Heart left ventricle (tissue), 16 donors: ENCODE data around the gene RNF217. TPM values are rescaled to one million over a fixed set of nuclear protein-coding genes. Genes with fewer than 3 reads are reported as not detected.
A peak's percentile ranks its signal among the peaks of the same experiment; 100 is the strongest.

ENCODE experiments used
- ATAC-seq, 4 donors: fragments of 200-7000 bp; cut with Tn5 transposase; one replicate each; pipeline ENCODE4 v1.9.1; 2020 to 2022; ENCODE audit warnings: moderate library complexity in 4 of 4, mild to moderate bottlenecking in 3 of 4, moderate number of reproducible peaks in 1 of 4
- DNase-seq, 5 donors: peaks; one replicate each; pipeline ENCODE4 v3.0.0-alpha.2; 2020
- H3K27ac ChIP-seq, 12 donors: fragments of 200-600 bp; sonication (generic) in 4 of 12; one replicate each; pipeline versions ENCODE4 v1.5.0 to v1.8.0; 2016 to 2022; ENCODE audit warnings: mild to moderate bottlenecking in 2 of 12
- H3K27me3 ChIP-seq, 9 donors: fragments of 200-600 bp; sonication (generic) in 2 of 9; one replicate each; pipeline versions ENCODE4 v1.5.1 to v1.8.0; 2016 to 2022; ENCODE audit warnings: mild to moderate bottlenecking in 3 of 9
- H3K36me3 ChIP-seq, 9 donors: fragments of 200-600 bp; sonication (generic) in 2 of 9; one replicate each; pipeline versions ENCODE4 v1.5.0 to v1.8.0; 2018 to 2022; ENCODE audit warnings: mild to moderate bottlenecking in 2 of 9
- H3K4me1 ChIP-seq, 12 donors: fragments of 200-600 bp; sonication (generic) in 4 of 12; one replicate each; pipeline versions ENCODE4 v1.5.0 to v1.8.0; 2016 to 2022; ENCODE audit warnings: mild to moderate bottlenecking in 3 of 12
- H3K4me3 ChIP-seq, 12 donors: fragments of 200-600 bp; sonication (generic) in 4 of 12; one replicate each; pipeline versions ENCODE4 v1.5.0 to v1.8.0; 2017 to 2022; ENCODE audit warnings: mild to moderate bottlenecking in 9 of 12, moderate library complexity in 4 of 12
- H3K9me3 ChIP-seq, 12 donors: fragments of 200-600 bp; sonication (generic) in 4 of 12; one replicate each; pipeline versions ENCODE4 v1.5.0 to v1.8.0; 2016 to 2022; ENCODE audit warnings: mild to moderate bottlenecking in 1 of 12
- CTCF ChIP-seq, 12 donors: fragments of 200-600 bp; sonication (generic) in 4 of 12; IDR thresholded peaks; one replicate each; pipeline versions ENCODE4 v1.5.0 to v1.8.0; 2018 to 2022; ENCODE audit warnings: antibody characterized with exemption in 12 of 12, mild to moderate bottlenecking in 5 of 12
- POLR2A ChIP-seq, 2 donors: fragments of 450-650 bp; IDR thresholded peaks; one replicate each; pipeline ENCODE4 v1.6.1; 2017; ENCODE audit warnings: antibody characterized with exemption in 2 of 2, mild to moderate bottlenecking in 2 of 2, moderate library complexity in 2 of 2
- WGBS, 4 donors: extraction: QIAGEN DNeasy Blood & Tissue Kit in 2 of 4; methylation state at CpG; one replicate each; pipeline versions ENCODE4 v1.1.5 to v1.1.7; 2013 to 2018; 5-methylcytosine and 5-hydroxymethylcytosine counted together
- intact Hi-C, 10 donors: fragments of 100-400 bp; cut with DNase I; formaldehyde crosslinking; loops; one replicate each; pipeline versions ENCODE4 v1.11.1 to v1.14.2; 2022
- polyA plus RNA-seq, 2 donors: library from polyadenylated mRNA; stranded (reverse); fragments of 200-250 nt; gene quantifications; one replicate each; pipeline ENCODE4 v1.2.3, GENCODE V29; 2013
- total RNA-seq, 9 donors: library from RNA; depleted of rRNA in 2 of 9; stranded (reverse); fragments of >200 nt in 2 of 9; fragmentation: NEBNext Ultra II Directional in 3 of 9; extraction: Animal tissue kit (Norgen Biotek cat#: 25700) in 3 of 9; gene quantifications; one replicate each; pipeline versions ENCODE4 v1.1.0 to v1.2.4, GENCODE V29; 2016 to 2023
- donor health status: ischemic (EF 13 %, LVEDD 7.1; RV severe dilation, severe dysfunction).
- donor health status: healthy with polysubstance abuse.
- donor health status: DM: no; HTN: yes; CAD: no.
- donor health status: DM: no; HTN: no; CAD: no.
- donor health status: ischemic (EF 25% LVEDD 6.9; RV normal size, moderate dysfunction).
- donor health status: ischemic (EF 25% LVEDD 5.7; RV mildly dilated, moderate dysfunction).
- donor health status: healthy.
- donor health status: DM: yes; HTN: yes; CAD: no.
- donor health status: ischemic (EF 35%, LVEDD 5.7; RV mildly dilated, moderate dysfunction).
- donor health status: nonischemic (EF 11% LVEDD 7.7; RV severe dilation, severe dysfunction).
- donor health status: DM: yes; HTN: yes; CAD: no.
- donor health status: PGD.
- donor health status: ischemic (EF 29% LVEDD 5.4; RV normal size, mild dysfunction).
- donor health status: nonischemic (EF 23%, LVEDD 6.1; RV moderate dilation, normal function).

RNF217 gene
- total and polyA plus RNA-seq, 11 donors = 2.2 to 21.6 (median 13.9) TPM

- peak in 1 of 4 donors; percentile 48 for ATAC-seq
- H3K4me1 ChIP-seq = no peaks in the 10 kb centered on the region
- peak in 1 of 5 donors; percentile 44 for DNase-seq
- 0% methylated on average over 1 of the region's 1 CpG for WGBS, 4 donors
- H3K36me3 ChIP-seq = no peaks in the 10 kb centered on the region
- no peak overlapping the region for H3K4me3 ChIP-seq
- H3K9me3 ChIP-seq = peaks cover 0 to 32% (median 26%) of the 10 kb centered on the region in 12 donors
- TF ChIP-seq CTCF (IDR thresholded peaks at IDR 0.05) (peak; percentile 78 to 95 (median 88)), POLR2A (IDR thresholded peaks at IDR 0.05) (no peak)
- no peaks in the 10 kb centered on the region for H3K27me3 ChIP-seq
- no peak overlapping the region for H3K27ac ChIP-seq
- intact Hi-C loops = loop anchor here in 7 of 10 donors (1.0 to 10.0 kb wide), 6 partner anchors 150 to 246 kb away; partner anchors contain the start of gene RNF217 (in 3 of the 7)
Measured at GRCh38 chr6:125114248-125114858, 152.1 kb downstream of the RNF217 start.

DNA sequence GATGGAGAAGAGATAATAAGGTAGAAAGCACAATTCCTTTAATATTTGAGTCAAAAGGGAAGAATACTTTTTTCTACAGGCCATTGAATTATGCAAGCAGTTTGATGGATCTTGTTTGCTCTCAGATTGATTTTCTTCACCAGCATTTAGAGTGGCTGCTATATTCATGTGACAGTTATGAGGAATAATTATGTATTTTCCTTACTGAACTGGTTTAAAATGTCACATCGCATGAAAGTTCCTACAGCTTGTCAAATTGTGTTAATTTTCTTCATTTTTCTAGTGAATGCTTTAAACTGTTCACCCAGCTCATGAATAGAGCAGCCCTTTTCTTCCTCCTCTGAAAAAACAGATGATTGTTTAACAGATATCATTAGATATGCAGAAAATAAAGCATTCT lies 153.9 kb downstream of the RNF217 start:
- DNase-seq (no peak), ATAC-seq (no peak)
- Histone ChIP-seq H3K36me3 (no peaks in the 10 kb centered on the region), H3K27ac (no peak overlapping the region), H3K27me3 (no peaks in the 10 kb centered on the region), H3K4me1 (no peaks in the 10 kb centered on the region), H3K9me3 (peaks cover 0 to 15% (median 11%) of the 10 kb centered on the region in 12 donors), H3K4me3 (no peak overlapping the region)
- no peak for TF ChIP-seq POLR2A (IDR thresholded peaks at IDR 0.05)
- TF ChIP-seq CTCF (IDR thresholded peaks at IDR 0.05) = no peak
- intact Hi-C loops = loop anchor here in 2 of 10 donors (2.0 to 10.0 kb wide), 2 partner anchors 151 to 245 kb away; partner anchors contain the start of gene RNF217 (in 1 of the 2)
- WGBS, 4 donors = 90 to 94% (median 91%) methylated on average over 1 of the region's 1 CpG

- Histone ChIP-seq H3K9me3 (peaks cover 0 to 10% (median 6%) of the 10 kb centered on the region in 12 donors), H3K36me3 (no peaks in the 10 kb centered on the region), H3K27ac (no peak overlapping the region), H3K4me1 (no peaks in the 10 kb centered on the region), H3K4me3 (no peak overlapping the region), H3K27me3 (no peaks in the 10 kb centered on the region)
- intact Hi-C loops = loop anchor here in 2 of 10 donors (2.0 to 10.0 kb wide), 2 partner anchors 152 to 246 kb away; partner anchors contain the start of gene RNF217 (in 1 of the 2)
- ATAC-seq (no peak), DNase-seq (no peak)
- TF ChIP-seq POLR2A (IDR thresholded peaks at IDR 0.05) (no peak), CTCF (IDR thresholded peaks at IDR 0.05) (no peak)
- 88 to 94% (median 90%) methylated on average over 4 of the region's 4 CpGs for WGBS, 4 donors
Measured at GRCh38 chr6:125116710-125117109, 154.5 kb downstream of the RNF217 start.

GRCh38 chr6:125117818-125118217 lies 155.6 kb downstream of the RNF217 start:
- H3K27me3 ChIP-seq = no peaks in the 10 kb centered on the region
- no peaks in the 10 kb centered on the region for H3K36me3 ChIP-seq
- intact Hi-C loops = loop anchor here in 2 of 10 donors (2.0 to 10.0 kb wide), 2 partner anchors 153 to 247 kb away; partner anchors contain the start of gene RNF217 (in 1 of the 2)
- H3K4me3 ChIP-seq = no peak overlapping the region
- H3K27ac ChIP-seq = no peak overlapping the region
- no peak for TF ChIP-seq CTCF (IDR thresholded peaks at IDR 0.05)
- TF ChIP-seq POLR2A (IDR thresholded peaks at IDR 0.05) = no peak
- H3K4me1 ChIP-seq = no peaks in the 10 kb centered on the region
- WGBS, 4 donors = 81 to 91% (median 84%) methylated on average over 3 of the region's 3 CpGs
- DNase-seq (no peak), ATAC-seq (no peak)
- no peaks in the 10 kb centered on the region for H3K9me3 ChIP-seq
